Measurements from ENCODE around the gene PHF21A.

DNA sequence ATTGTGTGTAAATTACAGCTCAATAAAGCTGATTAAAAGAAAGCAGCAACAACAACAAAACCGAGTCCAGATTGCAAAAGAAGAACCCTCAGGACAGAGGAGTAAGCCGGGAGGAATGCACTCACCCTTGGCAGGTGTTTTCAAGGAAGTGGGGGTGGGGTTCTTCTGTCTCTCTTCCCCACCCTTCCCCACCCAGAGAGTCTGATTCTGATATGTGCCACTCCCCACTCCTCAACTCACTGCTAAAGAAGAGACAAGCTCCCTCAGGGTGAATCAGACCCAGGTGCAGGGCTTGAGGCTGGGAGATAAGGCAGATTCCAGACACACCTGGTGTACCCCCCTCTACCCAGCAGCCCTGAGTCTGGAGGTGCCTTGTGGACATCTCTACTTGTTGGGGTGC lies 38.4 kb upstream of the PHF21A start:
- no peak for TF ChIP-seq YY1 (IDR thresholded peaks at IDR 0.05; ENCODE audit: insufficient read depth, insufficient read length)
- TF ChIP-seq ZNF274 (IDR thresholded peaks at IDR 0.05; ENCODE audit: low read depth, low read length), result no peak
- no peak for TF ChIP-seq SUZ12 (IDR thresholded peaks at IDR 0.05; ENCODE audit: extremely low read depth, insufficient read depth, insufficient read length)
